Motor neuron (in vitro differentiated cells): ENCODE data around the gene TTC38. TPM values are rescaled to one million over a fixed set of nuclear protein-coding genes. Genes with fewer than 3 reads are reported as not detected.

ENCODE experiments used
- ATAC-seq, 8 experiments: fragments of 200-7000 bp; cut with Tn5 transposase; replicated peaks in 6 of 8; 2 replicates each; pipeline ENCODE4 v1.8.0; 2021; ENCODE audit warnings: mild to moderate bottlenecking in 8 of 8, moderate library complexity in 8 of 8
- H3K27ac ChIP-seq, 2 donors: fragments of 250-450 bp; sonication (Bioruptor Pico); 2 replicates each; pipeline ENCODE4 v1.9.0; 2021; ENCODE audit warnings: antibody characterized with exemption in 2 of 2, mild to moderate bottlenecking in 2 of 2, moderate library complexity in 1 of 2
- H3K4me1 ChIP-seq, 2 donors: fragments of 250-450 bp; sonication (Bioruptor Pico); replicated peaks in 1 of 2; 2 replicates each; pipeline ENCODE4 v1.6.1; 2021; ENCODE audit warnings: antibody characterized with exemption in 2 of 2, mild to moderate bottlenecking in 2 of 2, moderate library complexity in 1 of 2
- H3K4me3 ChIP-seq, 5 donors: fragments of 250-450 bp; sonication (Bioruptor Pico); 2 replicates each; pipeline ENCODE4 v1.9.0; 2021; ENCODE audit warnings: antibody characterized with exemption in 5 of 5, mild to moderate bottlenecking in 5 of 5, moderate library complexity in 4 of 5
- WGBS, 10 experiments: fragments of 450-650 bp; shearing (Covaris generic); methylation state at CpG; one replicate each; pipeline ENCODE4 v1.0.0; 2022; 5-methylcytosine and 5-hydroxymethylcytosine counted together
- in situ Hi-C, 9 experiments: fragments of 400-800 bp; cut with MboI; loops; one replicate each; pipeline ENCODE4 v1.15.0; 2021; ENCODE audit warnings: low sequenced_read_pairs in 9 of 9, low pct_unique_long_range_greater_than_20kb in 2 of 9; ENCODE audit not compliant: unreplicated experiment in 9 of 9
- total RNA-seq, 8 experiments: library from RNA; unstranded; fragments of 300-600 nt; gene quantifications; 2 replicates each; pipeline versions ENCODE4 v1.2.3 to v1.2.4, GENCODE V29; 2022

Gene TTC38
- total RNA-seq, 8 experiments from 2014 or later = 6.2 to 25.2 (median 13.8) TPM

GRCh38 chr22:46287873-46288751 lies 20.3 kb downstream of the TTC38 start:
- in situ Hi-C loops = no loop called here
- Histone ChIP-seq H3K4me3 (no peak overlapping the region), H3K27ac (no peak overlapping the region), H3K4me1 (no peaks in the 10 kb centered on the region)
- 58 to 100% (median 93%) methylated on average over 2 to 4 of the region's 24 CpGs; no CpG with 5 or more reads in 4 of the 10 experiments for WGBS, 10 experiments
- ATAC-seq = no peak

DNA sequence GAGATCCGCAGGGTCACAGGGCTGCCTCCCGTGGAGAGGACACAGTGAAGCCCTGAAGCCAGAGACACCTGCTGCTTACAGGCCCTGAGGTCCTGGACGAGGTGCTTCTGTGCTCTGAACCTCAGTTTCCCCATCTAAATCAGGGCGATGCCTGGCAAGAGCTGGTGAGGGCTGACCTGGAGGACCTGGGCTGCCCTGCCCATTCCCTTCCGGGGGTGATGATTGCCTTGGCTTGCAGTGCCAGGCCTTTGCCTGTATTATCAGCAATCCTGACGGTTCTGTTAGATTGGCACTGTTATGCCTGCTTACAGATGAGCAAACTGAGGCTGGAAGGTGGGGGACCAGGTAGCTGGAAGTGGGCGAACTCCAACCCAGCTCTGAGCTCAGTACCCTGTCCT lies 21.0 kb downstream of the TTC38 start:
- no peak for ATAC-seq
- WGBS, 10 experiments = 90 to 100% (median 100%) methylated on average over 1 to 2 of the region's 7 CpGs; no CpG with 5 or more reads in 7 of the 10 experiments
- in situ Hi-C loops = no loop called here
- no peak overlapping the region for H3K27ac ChIP-seq
- H3K4me3 ChIP-seq = no peak overlapping the region
- peaks cover 2 to 7% of the 10 kb centered on the region in 2 donors for H3K4me1 ChIP-seq

- in situ Hi-C loops = no loop called here
- Histone ChIP-seq H3K4me3 (no peak overlapping the region), H3K4me1 (peaks cover 2 to 8% of the 10 kb centered on the region in 2 donors), H3K27ac (no peak overlapping the region)
- WGBS, 10 experiments = 80 to 90% (median 89%) methylated on average over 1 to 10 of the region's 33 CpGs; no CpG with 5 or more reads in 5 of the 10 experiments
- no peak for ATAC-seq
These were observed 21.6 kb downstream of the TTC38 start for GRCh38 chr22:46289244-46289891.

DNA sequence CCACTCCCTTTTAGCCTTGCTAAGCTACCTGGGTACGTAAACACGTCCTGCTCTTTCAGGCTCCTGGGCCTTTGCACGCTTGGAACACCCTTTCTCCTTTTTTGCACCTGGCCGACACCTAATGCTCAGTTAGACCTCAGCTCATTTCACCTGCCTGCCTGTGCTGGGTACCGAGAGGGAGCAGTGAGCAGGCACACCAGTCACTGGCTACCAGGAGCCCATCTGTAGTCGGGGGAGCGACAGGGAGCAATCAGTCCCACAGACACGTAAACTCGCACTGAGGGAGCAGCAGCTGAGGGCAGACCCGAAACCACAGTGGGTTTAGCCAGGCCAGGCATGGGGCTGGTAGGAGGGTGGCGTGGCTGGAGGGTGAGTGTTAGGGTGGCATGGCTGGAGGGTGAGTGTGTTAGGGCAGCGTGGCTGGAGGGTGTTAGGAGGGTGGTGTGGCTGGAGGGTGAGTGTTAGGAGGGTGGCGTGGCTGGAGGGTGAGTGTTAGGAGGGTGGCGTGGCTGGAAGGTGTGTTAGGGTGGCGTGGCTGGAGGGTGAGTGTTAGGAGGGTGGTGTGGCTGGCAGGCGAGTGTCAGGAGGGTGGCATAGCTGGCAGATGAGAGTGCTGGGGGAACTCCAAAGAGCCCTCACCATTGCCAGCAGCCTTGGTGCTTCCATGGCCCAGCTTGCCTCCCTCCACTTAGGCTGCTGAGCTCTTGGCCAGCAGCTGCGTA lies 22.5 kb downstream of the TTC38 start:
- Histone ChIP-seq H3K27ac (no peak overlapping the region), H3K4me1 (peaks cover 3 to 8% of the 10 kb centered on the region in 2 donors), H3K4me3 (no peak overlapping the region)
- in situ Hi-C loops = no loop called here
- ATAC-seq = no peak
- WGBS, 10 experiments = 60 to 100% (median 100%) methylated on average over 1 to 7 of the region's 17 CpGs; no CpG with 5 or more reads in 1 of the 10 experiments

DNA sequence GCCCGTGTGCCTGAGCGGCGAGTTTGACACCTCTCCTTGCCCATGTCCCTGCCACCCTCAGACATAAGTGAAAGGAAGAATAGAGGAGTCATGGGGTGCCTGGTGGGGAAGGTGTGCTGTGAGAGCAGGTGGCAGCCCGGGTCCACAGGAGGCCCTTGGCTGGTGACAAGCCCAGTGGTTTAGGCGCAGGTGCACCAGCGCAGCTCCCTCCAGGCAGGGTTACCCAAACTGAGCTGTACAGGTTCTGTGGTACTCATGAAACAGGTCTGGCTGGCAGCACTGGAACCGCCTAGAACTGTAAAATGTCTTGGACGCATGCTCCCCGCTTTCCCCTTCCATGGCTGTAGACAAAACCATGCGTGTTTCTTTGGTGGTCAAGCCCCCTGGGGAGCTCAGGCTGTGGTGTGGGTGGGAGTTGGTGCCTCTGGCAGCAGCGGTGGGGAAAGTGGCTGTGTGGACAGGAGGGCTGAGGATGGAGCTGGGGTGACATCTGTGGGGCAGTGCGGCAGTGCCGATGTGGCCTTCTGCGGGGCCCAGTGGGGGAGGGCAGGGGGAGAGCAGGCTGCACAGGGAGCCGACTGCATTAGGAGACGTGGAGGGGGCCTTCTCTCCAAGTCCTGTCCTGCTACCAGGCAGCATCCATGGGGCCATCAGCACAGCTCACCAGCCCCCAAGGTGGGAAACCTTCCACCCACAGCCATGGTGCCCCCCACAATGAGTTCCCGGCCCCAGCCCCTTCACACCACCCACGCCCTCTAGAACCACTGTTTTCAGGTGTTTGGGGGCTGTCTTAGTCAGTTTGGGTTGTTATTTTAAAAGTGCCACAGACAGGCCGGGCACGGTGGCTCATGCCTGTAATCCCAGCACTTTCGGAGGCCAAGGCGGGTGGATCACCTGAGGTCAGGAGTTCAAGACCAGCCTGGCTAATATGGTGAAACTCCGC lies 23.3 kb downstream of the TTC38 start:
- Histone ChIP-seq H3K4me1 (peaks cover 10 to 15% of the 10 kb centered on the region in 2 donors), H3K27ac (no peak overlapping the region), H3K4me3 (no peak overlapping the region)
- ATAC-seq = no peak
- 65 to 100% (median 85%) methylated on average over 2 to 6 of the region's 23 CpGs; no CpG with 5 or more reads in 5 of the 10 experiments for WGBS, 10 experiments
- in situ Hi-C loops = no loop called here

DNA sequence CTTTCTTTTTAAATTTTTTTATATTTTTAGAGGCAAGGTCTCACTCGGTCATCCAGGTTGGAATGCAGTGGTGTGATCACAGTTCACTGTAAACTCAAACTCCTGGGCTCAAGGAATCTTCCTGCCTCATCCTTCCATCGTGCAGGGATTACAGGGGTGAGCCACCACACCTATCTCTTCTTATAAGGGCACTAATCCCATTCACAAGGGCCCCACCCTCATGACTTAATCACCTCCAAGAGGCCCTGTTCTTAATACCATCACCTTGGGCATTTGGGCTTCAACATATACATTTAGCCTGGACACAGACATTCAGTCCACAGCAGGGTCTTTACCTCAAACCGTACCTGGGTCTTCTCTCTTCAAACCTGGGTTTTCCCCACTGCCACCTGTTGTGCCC lies 24.4 kb downstream of the TTC38 start:
- in situ Hi-C loops = no loop called here
- H3K4me3 ChIP-seq = no peak overlapping the region
- no peak for ATAC-seq
- no peak overlapping the region for H3K27ac ChIP-seq
- H3K4me1 ChIP-seq = peaks cover 10 to 17% of the 10 kb centered on the region in 2 donors
- WGBS, 10 experiments = 74 to 100% (median 100%) methylated on average over 1 to 3 of the region's 3 CpGs; no CpG with 5 or more reads in 1 of the 10 experiments

- no peak overlapping the region for H3K27ac ChIP-seq
- in situ Hi-C loops = no loop called here
- ATAC-seq = no peak
- H3K4me3 ChIP-seq = no peak overlapping the region
- peaks cover 10 to 17% of the 10 kb centered on the region in 2 donors for H3K4me1 ChIP-seq
- 88 to 100% (median 90%) methylated on average over 1 to 5 of the region's 14 CpGs; no CpG with 5 or more reads in 5 of the 10 experiments for WGBS, 10 experiments
These were observed 24.9 kb downstream of the TTC38 start for GRCh38 chr22:46292732-46293131.

- WGBS, 10 experiments = 0 to 67% (median 18%) methylated on average over 1 to 6 of the region's 11 CpGs; no CpG with 5 or more reads in 2 of the 10 experiments
- Histone ChIP-seq H3K27ac (no peak overlapping the region), H3K4me1 (peaks cover 10 to 17% of the 10 kb centered on the region in 2 donors), H3K4me3 (no peak overlapping the region)
- in situ Hi-C loops = no loop called here
- peak in 5 of 8 experiments; percentile 5 to 54 (median 48) for ATAC-seq
These were observed 25.9 kb downstream of the TTC38 start for GRCh38 chr22:46293577-46294260.

GRCh38 chr22:46294784-46295183 lies 27.0 kb downstream of the TTC38 start:
- ATAC-seq = no peak
- in situ Hi-C loops = no loop called here
- peaks cover 10 to 17% of the 10 kb centered on the region in 2 donors for H3K4me1 ChIP-seq
- H3K27ac ChIP-seq = no peak overlapping the region
- WGBS, 10 experiments = 92 to 100% (median 100%) methylated on average over 1 of the region's 2 CpGs; no CpG with 5 or more reads in 4 of the 10 experiments
- H3K4me3 ChIP-seq = no peak overlapping the region

DNA sequence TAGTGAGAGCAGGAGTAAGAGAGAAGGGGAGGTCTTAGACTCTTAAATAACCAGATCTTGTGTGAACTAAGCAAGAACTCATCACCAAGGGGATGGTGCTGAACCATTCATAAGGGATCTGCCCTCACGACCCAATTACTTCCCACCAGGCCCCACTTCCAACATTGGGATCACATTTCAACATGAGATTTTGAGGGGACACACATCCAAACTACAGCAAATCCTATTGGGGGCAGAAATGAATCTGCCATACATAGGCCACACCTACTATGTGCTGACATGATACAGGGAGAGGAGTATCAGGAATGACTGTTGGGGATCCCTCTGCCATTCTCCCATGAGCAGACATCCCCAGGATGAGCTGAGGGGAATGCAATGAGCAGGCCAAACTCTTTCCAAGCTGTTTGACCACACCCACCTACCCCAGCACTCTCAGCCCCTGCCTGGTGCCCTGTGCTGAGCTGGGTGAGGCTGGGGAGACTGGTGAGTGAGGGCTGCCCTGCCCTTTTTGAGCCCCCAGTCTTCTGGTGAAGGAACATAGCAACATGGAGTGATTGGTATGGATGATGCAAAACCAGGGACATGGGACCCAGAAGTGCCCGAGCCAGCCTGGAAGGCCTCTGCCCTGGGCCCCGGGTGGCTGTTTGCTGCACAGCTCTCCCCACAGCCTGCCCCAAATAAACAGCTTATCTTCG lies 27.6 kb downstream of the TTC38 start:
- WGBS, 10 experiments = 23 to 100% (median 71%) methylated on average over 1 to 2 of the region's 4 CpGs; no CpG with 5 or more reads in 5 of the 10 experiments
- ATAC-seq = no peak
- Histone ChIP-seq H3K4me3 (peak overlapping the region in 2 of 5 donors; percentile 64 to 79), H3K4me1 (peaks cover 10 to 17% of the 10 kb centered on the region in 2 donors), H3K27ac (no peak overlapping the region)
- in situ Hi-C loops = no loop called here
